Upper lobe of left lung (tissue), 4 donors: ENCODE data around the gene SNX24.

Source experiments
- CTCF ChIP-seq, 6 experiments: fragments of 450-650 bp in 4 of 6; fragments of 200-600 bp in 2 of 6; sonication (generic) in 2 of 6; IDR thresholded peaks; one replicate each; pipeline ENCODE4 v1.5.1; 2016 to 2019; ENCODE audit warnings: antibody characterized with exemption in 6 of 6
- EP300 ChIP-seq, 4 donors: sonication (generic); formaldehyde crosslinking; IDR thresholded peaks; one replicate each; pipeline ENCODE4 v1.5.1; 2017; ENCODE audit warnings: antibody characterized with exemption in 4 of 4, control low read depth in 2 of 4

- TF ChIP-seq CTCF (IDR thresholded peaks at IDR 0.05): no peak
- TF ChIP-seq EP300 (IDR thresholded peaks at IDR 0.05): no peak
Observed at GRCh38 chr5:122977319-122977718, 131.9 kb downstream of the SNX24 start.
